Fibroblast of lung (primary cell): ENCODE data around the gene PUS10. TPM values are rescaled to one million over a fixed set of nuclear protein-coding genes. Genes with fewer than 3 reads are reported as not detected.

Experiments
- DNase-seq, 2 donors: peaks; one replicate each; pipeline versions ENCODE4 v3.0.0 to v3.0.0-alpha.2; 2010; ENCODE audit warnings: low read depth in 2 of 2
- H2AFZ ChIP-seq: 2 replicates; pipeline ENCODE4 v1.5.1; 2012; ENCODE audit warnings: low read length, control low read depth, inconsistent platforms
- H3K27ac ChIP-seq: 2 replicates; pipeline ENCODE4 v1.5.1; 2011; ENCODE audit warnings: low read length, control low read depth; ENCODE audit not compliant: insufficient read depth
- H3K27me3 ChIP-seq: 2 replicates; pipeline ENCODE4 v1.5.1; 2011; ENCODE audit warnings: mild to moderate bottlenecking, low read length; ENCODE audit not compliant: control insufficient read depth, insufficient read depth
- H3K36me3 ChIP-seq: 2 replicates; pipeline ENCODE4 v1.5.1; 2011; ENCODE audit warnings: low read length; ENCODE audit not compliant: control insufficient read depth, insufficient read depth
- H3K4me1 ChIP-seq: 2 replicates; pipeline ENCODE4 v1.5.1; 2011; ENCODE audit warnings: low read length; ENCODE audit not compliant: control insufficient read depth, insufficient read depth; ENCODE audit errors: extremely low read depth
- H3K4me2 ChIP-seq: 2 replicates; pipeline ENCODE4 v1.5.1; 2011; ENCODE audit warnings: low read length, control low read depth; ENCODE audit not compliant: insufficient read depth; ENCODE audit errors: extremely low read depth
- H3K4me3 ChIP-seq, 4 experiments: fragments of 200-600 bp in 1 of 4; sonication (generic) in 1 of 4; replicated peaks in 1 of 4; 2 replicates each; pipeline ENCODE4 v1.5.1; 2011 to 2016; ENCODE audit warnings: low read length in 4 of 4, low read depth in 3 of 4, mild to moderate bottlenecking in 3 of 4, control low read depth in 2 of 4, inconsistent platforms in 1 of 4, mixed read lengths in 1 of 4; ENCODE audit not compliant: insufficient read depth in 1 of 4; ENCODE audit errors: control extremely low read depth in 1 of 4
- H3K79me2 ChIP-seq: 2 replicates; pipeline ENCODE4 v1.5.1; 2012; ENCODE audit warnings: mild to moderate bottlenecking, low read length, inconsistent platforms; ENCODE audit not compliant: control insufficient read depth, insufficient read depth
- H3K9ac ChIP-seq: 2 replicates; pipeline ENCODE4 v1.5.1; 2011; ENCODE audit warnings: mild to moderate bottlenecking, low read length, control low read depth; ENCODE audit not compliant: insufficient read depth
- H3K9me3 ChIP-seq: 2 replicates; pipeline ENCODE4 v1.5.1; 2012; ENCODE audit warnings: low read depth, low read length; ENCODE audit not compliant: control insufficient read depth, insufficient read depth
- H4K20me1 ChIP-seq: 2 replicates; pipeline ENCODE4 v1.5.1; 2011; ENCODE audit warnings: low read length; ENCODE audit not compliant: control insufficient read depth, insufficient read depth; ENCODE audit errors: extremely low read depth
- EZH2 ChIP-seq: IDR thresholded peaks from 2 replicates; pipeline ENCODE4 v1.5.1; 2012; ENCODE audit warnings: low read length, control low read depth, mild to moderate bottlenecking; ENCODE audit errors: missing control alignments
- polyA plus RNA-seq, 2 donors: library from polyadenylated mRNA; depleted of rRNA in 1 of 2; stranded (reverse) in 1 of 2; unstranded in 1 of 2; fragments of >200 nt; gene quantifications; 2 replicates each; pipeline ENCODE4 v1.2.1, GENCODE V29; 2011 to 2012; ENCODE audit warnings: missing spikeins in 1 of 2
- total RNA-seq: library from RNA; depleted of rRNA; stranded (reverse); fragments of >200 nt; gene quantifications from 2 replicates; pipeline ENCODE4 v1.2.1, GENCODE V29; 2014
- TF ChIP-seq, protein P1 (sequence below), 2 donors: IDR thresholded peaks in 1 of 2; conservative IDR thresholded peaks in 1 of 2; 1 replicate in 1 of 2; 2 replicates in 1 of 2; pipeline ENCODE4 v1.5.1; 2011 to 2012; ENCODE audit warnings: low read length in 2 of 2, control low read depth in 1 of 2, inconsistent platforms in 1 of 2, low read depth in 1 of 2, mild to moderate bottlenecking in 1 of 2

Gene PUS10
- total and polyA plus RNA-seq, 2 donors (not counting 1 experiment from before 2014, with no cell fraction given), result 6.0 to 9.2 TPM

DNA sequence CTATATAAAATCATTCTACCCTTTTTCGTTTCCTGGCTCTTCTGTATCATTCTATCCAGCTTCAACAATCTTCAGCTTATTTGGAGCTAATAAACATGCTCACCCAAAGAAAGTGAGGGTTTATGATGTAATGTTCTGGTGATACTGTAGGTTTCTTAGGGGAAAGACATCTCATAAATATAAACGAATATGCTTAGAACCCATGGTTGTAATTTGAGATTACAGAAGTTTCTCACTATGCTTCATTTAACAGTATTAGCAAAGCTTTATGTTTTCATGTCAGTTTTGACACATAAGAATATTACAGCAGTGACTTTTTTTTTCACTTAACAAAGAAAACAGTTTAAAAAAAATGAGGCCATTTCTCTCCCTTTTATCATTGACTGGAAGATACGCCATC is 12.3 kb downstream of the PUS10 start:
- Histone ChIP-seq H3K4me1 (no peaks in the 10 kb centered on the region), H4K20me1 (no peaks in the 10 kb centered on the region), H3K4me2 (no peak overlapping the region), H3K9ac (no peak overlapping the region), H3K79me2 (no peaks in the 10 kb centered on the region), H3K9me3 (no peaks in the 10 kb centered on the region), H3K27me3 (no peaks in the 10 kb centered on the region), H3K27ac (no peak overlapping the region), H3K4me3 (no peak overlapping the region), H2AFZ (no peak overlapping the region), H3K36me3 (no peaks in the 10 kb centered on the region)
- DNase-seq, result no peak
- TF ChIP-seq, protein P1, sequence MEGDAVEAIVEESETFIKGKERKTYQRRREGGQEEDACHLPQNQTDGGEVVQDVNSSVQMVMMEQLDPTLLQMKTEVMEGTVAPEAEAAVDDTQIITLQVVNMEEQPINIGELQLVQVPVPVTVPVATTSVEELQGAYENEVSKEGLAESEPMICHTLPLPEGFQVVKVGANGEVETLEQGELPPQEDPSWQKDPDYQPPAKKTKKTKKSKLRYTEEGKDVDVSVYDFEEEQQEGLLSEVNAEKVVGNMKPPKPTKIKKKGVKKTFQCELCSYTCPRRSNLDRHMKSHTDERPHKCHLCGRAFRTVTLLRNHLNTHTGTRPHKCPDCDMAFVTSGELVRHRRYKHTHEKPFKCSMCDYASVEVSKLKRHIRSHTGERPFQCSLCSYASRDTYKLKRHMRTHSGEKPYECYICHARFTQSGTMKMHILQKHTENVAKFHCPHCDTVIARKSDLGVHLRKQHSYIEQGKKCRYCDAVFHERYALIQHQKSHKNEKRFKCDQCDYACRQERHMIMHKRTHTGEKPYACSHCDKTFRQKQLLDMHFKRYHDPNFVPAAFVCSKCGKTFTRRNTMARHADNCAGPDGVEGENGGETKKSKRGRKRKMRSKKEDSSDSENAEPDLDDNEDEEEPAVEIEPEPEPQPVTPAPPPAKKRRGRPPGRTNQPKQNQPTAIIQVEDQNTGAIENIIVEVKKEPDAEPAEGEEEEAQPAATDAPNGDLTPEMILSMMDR (conservative IDR thresholded peaks at IDR 0.05 in 1 of 2, IDR thresholded peaks at IDR 0.05 in 1 of 2; ENCODE audit: low read depth in 1 of 2, low read length in 2 of 2), result no peak
- TF ChIP-seq EZH2, result no peak

DNA sequence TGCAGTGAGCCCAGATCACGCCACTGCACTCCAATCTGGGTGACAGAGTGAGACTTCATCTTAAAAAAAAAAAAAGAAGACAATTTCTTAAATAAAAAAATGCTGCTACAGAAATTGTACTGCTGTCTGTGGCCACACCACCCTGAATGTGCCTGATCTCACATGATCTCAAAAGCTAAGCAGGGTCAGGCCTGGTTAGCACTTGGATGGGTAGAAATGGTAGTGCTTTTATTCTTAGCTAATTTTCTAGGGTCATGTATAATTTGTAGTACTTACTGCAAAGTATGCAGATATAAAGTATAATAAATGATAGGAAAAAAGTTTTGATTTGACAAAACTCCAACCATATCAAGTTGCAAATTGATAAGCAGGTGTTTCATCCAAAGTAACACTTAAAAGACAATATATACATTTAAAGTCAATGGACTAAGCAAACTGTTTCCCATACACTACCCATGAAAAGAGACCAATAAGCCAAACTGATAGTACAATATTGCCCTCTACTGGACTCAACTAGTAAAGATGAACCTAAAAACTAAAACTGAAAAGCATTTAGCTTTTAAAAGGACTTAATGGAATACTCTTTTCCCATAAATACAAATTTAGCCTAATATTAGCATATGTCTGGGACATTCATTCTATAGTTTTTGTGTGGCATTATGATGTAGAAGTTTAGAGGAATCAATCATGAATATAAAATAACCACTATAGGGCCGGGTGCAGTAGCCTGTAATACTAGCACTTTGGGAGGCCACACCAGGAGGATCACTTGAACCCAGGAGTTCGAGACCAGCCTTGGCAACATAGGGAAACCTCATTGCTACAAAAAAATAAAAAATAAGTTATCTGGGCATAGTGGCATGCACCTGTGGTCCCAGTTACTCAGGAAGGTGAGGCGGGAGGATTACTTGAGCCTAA is 19.2 kb downstream of the PUS10 start:
- no peak overlapping the region for H2AFZ ChIP-seq
- H3K4me3 ChIP-seq, result no peak overlapping the region
- no peaks in the 10 kb centered on the region for H3K27me3 ChIP-seq
- no peaks in the 10 kb centered on the region for H3K36me3 ChIP-seq
- no peaks in the 10 kb centered on the region for H3K9me3 ChIP-seq
- TF ChIP-seq, protein P1 (conservative IDR thresholded peaks at IDR 0.05 in 1 of 2, IDR thresholded peaks at IDR 0.05 in 1 of 2; ENCODE audit: low read depth in 1 of 2, low read length in 2 of 2), result peak in 1 of 2 donors; percentile 46
- TF ChIP-seq EZH2, result no peak
- H3K4me1 ChIP-seq, result no peaks in the 10 kb centered on the region
- H3K4me2 ChIP-seq, result no peak overlapping the region
- no peak overlapping the region for H3K9ac ChIP-seq
- peak; percentile 31 to 74 for DNase-seq
- no peaks in the 10 kb centered on the region for H3K79me2 ChIP-seq
- H3K27ac ChIP-seq, result no peak overlapping the region
- H4K20me1 ChIP-seq, result no peaks in the 10 kb centered on the region

DNA sequence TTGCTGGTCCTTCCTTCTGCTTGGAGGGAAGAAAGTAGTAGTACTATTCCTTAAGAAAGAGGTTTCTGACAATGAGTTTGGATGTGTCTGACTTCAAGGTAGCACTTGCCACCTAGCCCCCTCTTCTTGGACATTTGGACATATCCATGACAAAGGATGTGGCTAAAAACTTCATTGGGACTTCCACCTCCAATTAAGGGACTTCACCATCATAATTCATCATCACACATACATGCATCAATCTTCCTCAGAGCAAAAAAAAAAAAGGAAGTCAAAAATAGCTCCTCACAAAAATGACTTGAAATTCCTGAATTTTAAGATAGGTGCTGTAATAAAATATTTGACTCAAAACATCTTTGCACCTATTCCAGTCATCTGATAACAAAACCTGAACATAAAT is 23.9 kb downstream of the PUS10 start:
- Histone ChIP-seq H3K9me3 (no peaks in the 10 kb centered on the region), H3K4me3 (no peak overlapping the region), H3K27ac (no peak overlapping the region), H3K4me2 (no peak overlapping the region), H3K79me2 (no peaks in the 10 kb centered on the region), H4K20me1 (no peaks in the 10 kb centered on the region), H3K9ac (no peak overlapping the region), H3K27me3 (no peaks in the 10 kb centered on the region), H2AFZ (no peak overlapping the region), H3K36me3 (no peaks in the 10 kb centered on the region), H3K4me1 (no peaks in the 10 kb centered on the region)
- TF ChIP-seq, protein P1 (conservative IDR thresholded peaks at IDR 0.05 in 1 of 2, IDR thresholded peaks at IDR 0.05 in 1 of 2; ENCODE audit: low read depth in 1 of 2, low read length in 2 of 2), result no peak
- TF ChIP-seq EZH2, result no peak
- DNase-seq, result no peak
